Stomach (tissue), 4 donors: Measurements from ENCODE around the gene FAM151A.

ENCODE experiments used
- POLR2A ChIP-seq, 4 donors: fragments of 450-650 bp; IDR thresholded peaks; one replicate each; pipeline ENCODE4 v1.6.1; 2016; ENCODE audit warnings: antibody characterized with exemption in 4 of 4, control low read depth in 2 of 4, mild to moderate bottlenecking in 1 of 4, moderate library complexity in 1 of 4
- TF ChIP-seq, protein P1 (sequence below), 7 experiments: fragments of 450-650 bp in 4 of 7; fragments of 200-600 bp in 3 of 7; sonication (generic) in 3 of 7; IDR thresholded peaks; one replicate each; pipeline ENCODE4 v1.5.1; 2016 to 2019; ENCODE audit warnings: antibody characterized with exemption in 7 of 7, control low read depth in 2 of 7, mild to moderate bottlenecking in 1 of 7

DNA sequence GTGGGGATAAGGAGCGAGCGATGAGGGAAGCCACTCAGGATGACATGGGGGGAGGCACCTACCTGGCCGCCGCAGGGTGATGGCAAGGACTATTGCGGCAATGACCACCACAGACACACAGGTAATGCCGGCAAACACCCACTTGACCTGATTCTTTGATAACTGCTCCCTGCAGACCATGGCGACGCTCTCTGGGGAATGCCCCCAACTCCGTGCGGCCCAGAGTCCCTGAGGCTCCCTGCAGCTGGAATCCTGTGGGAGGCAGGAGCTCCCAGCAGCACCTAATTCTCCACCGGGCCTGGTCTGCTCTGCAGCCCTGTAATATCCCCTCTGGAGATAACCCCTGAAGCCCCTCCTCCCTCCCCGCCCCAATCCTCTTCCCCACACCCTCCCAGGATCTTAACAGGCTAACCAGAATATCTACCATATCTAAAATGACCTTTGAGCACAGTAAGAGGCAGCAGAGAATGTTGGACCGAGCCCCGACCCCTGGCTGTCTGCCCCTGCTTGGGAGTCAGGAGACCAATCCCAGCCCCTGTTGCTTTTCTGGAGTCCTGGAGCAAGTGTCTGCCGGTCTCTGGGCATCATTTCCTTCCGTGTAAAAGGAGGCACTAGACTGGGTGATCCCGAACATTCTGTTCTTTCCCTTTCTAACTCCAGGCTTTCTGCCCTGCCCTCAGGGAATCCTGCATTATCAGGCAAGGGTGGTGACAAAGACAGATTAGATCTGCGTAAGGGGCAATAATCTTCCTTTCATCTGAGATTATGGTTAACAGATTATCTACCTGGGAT lies at the start of gene FAM151A:
- TF ChIP-seq POLR2A (IDR thresholded peaks at IDR 0.05): no peak
- TF ChIP-seq, protein P1, sequence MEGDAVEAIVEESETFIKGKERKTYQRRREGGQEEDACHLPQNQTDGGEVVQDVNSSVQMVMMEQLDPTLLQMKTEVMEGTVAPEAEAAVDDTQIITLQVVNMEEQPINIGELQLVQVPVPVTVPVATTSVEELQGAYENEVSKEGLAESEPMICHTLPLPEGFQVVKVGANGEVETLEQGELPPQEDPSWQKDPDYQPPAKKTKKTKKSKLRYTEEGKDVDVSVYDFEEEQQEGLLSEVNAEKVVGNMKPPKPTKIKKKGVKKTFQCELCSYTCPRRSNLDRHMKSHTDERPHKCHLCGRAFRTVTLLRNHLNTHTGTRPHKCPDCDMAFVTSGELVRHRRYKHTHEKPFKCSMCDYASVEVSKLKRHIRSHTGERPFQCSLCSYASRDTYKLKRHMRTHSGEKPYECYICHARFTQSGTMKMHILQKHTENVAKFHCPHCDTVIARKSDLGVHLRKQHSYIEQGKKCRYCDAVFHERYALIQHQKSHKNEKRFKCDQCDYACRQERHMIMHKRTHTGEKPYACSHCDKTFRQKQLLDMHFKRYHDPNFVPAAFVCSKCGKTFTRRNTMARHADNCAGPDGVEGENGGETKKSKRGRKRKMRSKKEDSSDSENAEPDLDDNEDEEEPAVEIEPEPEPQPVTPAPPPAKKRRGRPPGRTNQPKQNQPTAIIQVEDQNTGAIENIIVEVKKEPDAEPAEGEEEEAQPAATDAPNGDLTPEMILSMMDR (IDR thresholded peaks at IDR 0.05): no peak
